Loucy (cell line): ENCODE results near the gene LRBA.

Experiments
- EZH2phosphoT487 ChIP-seq: fragments of 200-600 bp; IDR thresholded peaks from 2 replicates; pipeline ENCODE4 v1.6.1; 2018; ENCODE audit warnings: antibody characterized with exemption, mild to moderate bottlenecking, moderate library complexity, borderline replicate concordance
- TF ChIP-seq, protein P1 (sequence below): fragments of 200-600 bp; sonication (generic); conservative IDR thresholded peaks from 2 replicates; pipeline ENCODE4 v1.5.1; 2014; ENCODE audit warnings: mild to moderate bottlenecking, antibody characterized with exemption, low read length

- TF ChIP-seq, protein P1, sequence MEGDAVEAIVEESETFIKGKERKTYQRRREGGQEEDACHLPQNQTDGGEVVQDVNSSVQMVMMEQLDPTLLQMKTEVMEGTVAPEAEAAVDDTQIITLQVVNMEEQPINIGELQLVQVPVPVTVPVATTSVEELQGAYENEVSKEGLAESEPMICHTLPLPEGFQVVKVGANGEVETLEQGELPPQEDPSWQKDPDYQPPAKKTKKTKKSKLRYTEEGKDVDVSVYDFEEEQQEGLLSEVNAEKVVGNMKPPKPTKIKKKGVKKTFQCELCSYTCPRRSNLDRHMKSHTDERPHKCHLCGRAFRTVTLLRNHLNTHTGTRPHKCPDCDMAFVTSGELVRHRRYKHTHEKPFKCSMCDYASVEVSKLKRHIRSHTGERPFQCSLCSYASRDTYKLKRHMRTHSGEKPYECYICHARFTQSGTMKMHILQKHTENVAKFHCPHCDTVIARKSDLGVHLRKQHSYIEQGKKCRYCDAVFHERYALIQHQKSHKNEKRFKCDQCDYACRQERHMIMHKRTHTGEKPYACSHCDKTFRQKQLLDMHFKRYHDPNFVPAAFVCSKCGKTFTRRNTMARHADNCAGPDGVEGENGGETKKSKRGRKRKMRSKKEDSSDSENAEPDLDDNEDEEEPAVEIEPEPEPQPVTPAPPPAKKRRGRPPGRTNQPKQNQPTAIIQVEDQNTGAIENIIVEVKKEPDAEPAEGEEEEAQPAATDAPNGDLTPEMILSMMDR, result no peak
- no peak for TF ChIP-seq EZH2phosphoT487
Measured at GRCh38 chr4:150773032-150773431, 242.1 kb downstream of the LRBA start.
